ENCODE results near the gene GART. TPM values are rescaled to one million over a fixed set of nuclear protein-coding genes. Genes with fewer than 3 reads are reported as not detected.
A peak's percentile ranks its signal among the peaks of the same experiment; 100 is the strongest.

The GART gene
- total RNA-seq, 1 experiment from 2014 or later: 132 TPM

- TF ChIP-seq SIN3A (IDR thresholded peaks at IDR 0.05; ENCODE audit: borderline replicate concordance, insufficient read depth, low read depth, low read length): no peak
- no peak for TF ChIP-seq TCF7L2 (IDR thresholded peaks at IDR 0.05; ENCODE audit: low read depth, low read length)
- no peak for TF ChIP-seq REST (IDR thresholded peaks at IDR 0.05; ENCODE audit: insufficient read depth in 1 of 2, low read depth in 2 of 2, low read length in 1 of 2)
- no peak for TF ChIP-seq CTCF (IDR thresholded peaks at IDR 0.05)
- no peak for TF ChIP-seq POLR2AphosphoS5 (IDR thresholded peaks at IDR 0.05; ENCODE audit: low read depth, low read length)
- H3K27ac ChIP-seq (ENCODE audit: low read length): no peak overlapping the region
- ChIA-PET POLR2A (no interaction called here), CTCF (interaction anchor here (0.6 kb wide), 1 partner anchor 432 kb away, joined by 3 read pairs; no protein-coding TSS in a partner anchor)
- in situ Hi-C loops (cut with HindIII; ENCODE audit: low pct_unique_long_range_greater_than_20kb, low sequenced_read_pairs): no loop called here
- no peak overlapping the region for H3K4me3 ChIP-seq (ENCODE audit: low read depth in 2 of 2, low read length in 2 of 2)
- DNase-seq (ENCODE audit: low read depth, low spot score) (no peak), ATAC-seq (no peak)
- no peaks in the 10 kb centered on the region for H3K9me3 ChIP-seq (ENCODE audit: control insufficient read depth, insufficient read depth, low read depth, low read length)
- peaks cover 10% of the 10 kb centered on the region for H3K36me3 ChIP-seq (ENCODE audit: control insufficient read depth, insufficient read depth, low read length)
- H3K4me1 ChIP-seq (ENCODE audit: control insufficient read depth, insufficient read depth, low read length): peaks cover 10% of the 10 kb centered on the region
- no TSS peak for BruUV-seq (replicated peaks)
- no peaks in the 10 kb centered on the region for H3K27me3 ChIP-seq (ENCODE audit: control insufficient read depth, insufficient read depth, low read length)
- intact Hi-C loops (cut with micrococcal nuclease; ENCODE audit: unreplicated experiment): no loop called here
Observed at GRCh38 chr21:33584455-33584854, 42.5 kb upstream of the GART start.

- intact Hi-C loops (cut with micrococcal nuclease; ENCODE audit: unreplicated experiment) (no loop called here), in situ Hi-C loops (cut with HindIII; ENCODE audit: low pct_unique_long_range_greater_than_20kb, low sequenced_read_pairs) (no loop called here)
- no peaks in the 10 kb centered on the region for H3K27me3 ChIP-seq (ENCODE audit: control insufficient read depth, insufficient read depth, low read length)
- peak overlapping the region; percentile 59; the same call in 1 of the 2 replicates for H3K27ac ChIP-seq (ENCODE audit: low read length)
- POLR2A ChIA-PET: no interaction called here
- ATAC-seq (peak; percentile 49; the same call in 1 of the 2 replicates), DNase-seq (ENCODE audit: low read depth, low spot score) (no peak)
- H3K4me1 ChIP-seq (ENCODE audit: control insufficient read depth, insufficient read depth, low read length): no peaks in the 10 kb centered on the region; the same call in 1 of the 2 replicates
- CTCF ChIA-PET: interaction anchor here (0.6 kb wide), 1 partner anchor 79 kb away, joined by 3 read pairs; no protein-coding TSS in a partner anchor
- no TSS peak for BruUV-seq (replicated peaks)
- H3K4me3 ChIP-seq (ENCODE audit: low read depth in 2 of 2, low read length in 2 of 2): no peak overlapping the region
- H3K9me3 ChIP-seq (ENCODE audit: control insufficient read depth, insufficient read depth, low read depth, low read length): no peaks in the 10 kb centered on the region
- TF ChIP-seq CTCF (IDR thresholded peaks at IDR 0.05): no peak
- peak; percentile 43; the same call in 1 of the 2 replicates for TF ChIP-seq POLR2AphosphoS5 (IDR thresholded peaks at IDR 0.05; ENCODE audit: low read depth, low read length)
- H3K36me3 ChIP-seq (ENCODE audit: control insufficient read depth, insufficient read depth, low read length): peaks cover 24% of the 10 kb centered on the region
Observed at GRCh38 chr21:33578959-33579542, 37.1 kb upstream of the GART start.

Data from Panc1 (cell line).